Colonic mucosa (tissue), 4 donors: ENCODE measurements around the gene HDAC9. TPM values are rescaled to one million over a fixed set of nuclear protein-coding genes. Genes with fewer than 3 reads are reported as not detected.

ENCODE experiments used
- DNase-seq: peaks from one replicate; pipeline ENCODE4 v3.0.0-alpha.2; 2020
- H3K27ac ChIP-seq: fragments of 200-600 bp; one replicate; pipeline ENCODE4 v1.8.0; 2021
- H3K27me3 ChIP-seq: fragments of 200-600 bp; one replicate; pipeline ENCODE4 v1.8.0; 2021
- H3K36me3 ChIP-seq: fragments of 200-600 bp; one replicate; pipeline ENCODE4 v1.8.0; 2021
- H3K4me1 ChIP-seq: fragments of 200-600 bp; one replicate; pipeline ENCODE4 v1.8.0; 2021; ENCODE audit warnings: mild to moderate bottlenecking
- H3K4me3 ChIP-seq: fragments of 200-600 bp; one replicate; pipeline ENCODE4 v1.8.0; 2021
- H3K9ac ChIP-seq, 2 donors: one replicate each; pipeline ENCODE4 v1.7.0; 2013; ENCODE audit warnings: control low read depth in 2 of 2, low read depth in 2 of 2, low read length in 2 of 2
- H3K9me3 ChIP-seq: fragments of 200-600 bp; one replicate; pipeline ENCODE4 v1.8.0; 2021
- CTCF ChIP-seq: fragments of 200-600 bp; IDR thresholded peaks from one replicate; pipeline ENCODE4 v1.8.0; 2022; ENCODE audit warnings: antibody characterized with exemption, mild to moderate bottlenecking
- intact Hi-C: fragments of 100-400 bp; cut with DNase I; formaldehyde crosslinking; loops from one replicate; pipeline ENCODE4 v1.14.1; 2022
- total RNA-seq, 2 donors: library from RNA; stranded (reverse); fragmentation: NEBNext Ultra II Directional in 1 of 2; extraction: Animal tissue kit (Norgen Biotek cat#: 25700) in 1 of 2; gene quantifications; one replicate each; pipeline ENCODE4 v1.2.1, GENCODE V29; 2021
- donor health status: healthy.
- donor health status: DM: no; HTN: no; CAD: no.
- donor health status: DM: no; HTN: no; CAD: no.

Gene HDAC9
- total RNA-seq, 2 donors from 2014 or later, result 2.6 to 8.7 TPM

- H3K9ac ChIP-seq, result no peak overlapping the region
- H3K36me3 ChIP-seq, result no peaks in the 10 kb centered on the region
- TF ChIP-seq CTCF, result no peak
- no peaks in the 10 kb centered on the region for H3K9me3 ChIP-seq
- DNase-seq, result no peak
- H3K4me3 ChIP-seq, result no peak overlapping the region
- H3K4me1 ChIP-seq, result no peaks in the 10 kb centered on the region
- intact Hi-C loops, result no loop called here
- no peak overlapping the region for H3K27ac ChIP-seq
- H3K27me3 ChIP-seq, result no peaks in the 10 kb centered on the region
These were observed 153.6 kb downstream of the HDAC9 start for GRCh38 chr7:18648849-18649758.

DNA sequence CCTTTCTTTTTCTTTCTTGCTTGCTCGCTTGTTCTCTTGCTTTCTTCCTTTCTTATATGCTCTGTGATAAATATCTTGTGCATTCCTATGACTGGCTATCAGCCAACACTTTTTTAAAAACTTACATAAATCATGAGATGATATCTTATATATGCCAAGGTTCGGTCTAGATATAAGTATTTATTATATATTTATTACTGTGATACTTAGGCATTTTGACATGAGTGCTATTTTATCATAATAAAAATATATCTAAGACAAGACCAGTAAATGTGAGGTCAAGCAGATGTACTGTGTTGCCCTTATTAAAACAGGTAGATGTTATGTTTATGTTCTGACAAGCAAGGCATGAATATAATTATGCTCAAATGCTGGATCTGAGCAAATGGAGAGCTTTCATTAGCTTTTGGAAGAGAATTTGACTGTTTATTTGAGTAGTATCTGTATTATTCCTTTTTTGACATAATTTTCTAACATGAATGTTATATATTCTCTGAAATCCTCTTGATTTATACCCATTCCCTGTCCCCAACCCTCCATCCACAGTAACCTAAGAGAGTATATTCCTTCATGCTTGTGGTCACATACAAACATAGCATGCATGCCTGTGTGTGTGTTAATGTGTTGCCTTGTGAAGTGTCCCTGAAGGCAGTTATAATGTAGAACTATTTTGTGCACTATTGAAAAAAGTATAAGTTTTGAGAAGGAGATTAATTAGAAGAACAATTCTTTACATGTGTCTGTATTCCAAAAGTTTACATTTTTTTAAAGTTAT, 158.0 kb downstream of the HDAC9 start:
- H3K9ac ChIP-seq, result no peak overlapping the region
- intact Hi-C loops, result no loop called here
- no peak for TF ChIP-seq CTCF
- no peaks in the 10 kb centered on the region for H3K36me3 ChIP-seq
- H3K4me3 ChIP-seq, result no peak overlapping the region
- no peaks in the 10 kb centered on the region for H3K27me3 ChIP-seq
- H3K27ac ChIP-seq, result no peak overlapping the region
- H3K9me3 ChIP-seq, result no peaks in the 10 kb centered on the region
- no peaks in the 10 kb centered on the region for H3K4me1 ChIP-seq
- no peak for DNase-seq

DNA sequence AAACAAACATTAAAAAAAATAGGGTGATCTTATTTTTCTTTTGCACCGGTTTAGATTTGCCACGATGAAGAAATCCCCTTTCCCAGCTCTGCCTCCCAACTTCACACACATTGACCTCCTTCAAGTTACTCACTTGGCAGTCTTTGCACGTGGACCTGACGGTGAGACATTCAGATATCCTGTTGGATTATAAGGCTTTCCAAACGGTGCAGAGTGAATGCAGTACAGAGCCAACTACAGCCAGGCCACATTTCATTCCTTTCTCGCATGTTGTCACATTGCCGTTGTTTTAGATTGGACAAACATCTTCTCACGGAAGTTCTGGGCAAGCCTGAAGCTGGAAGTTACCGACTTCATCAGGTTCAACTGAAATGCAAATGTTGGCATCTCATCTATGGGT, 159.2 kb downstream of the HDAC9 start:
- no peak for DNase-seq
- H3K9me3 ChIP-seq, result no peaks in the 10 kb centered on the region
- H3K4me1 ChIP-seq, result no peaks in the 10 kb centered on the region
- no peak overlapping the region for H3K9ac ChIP-seq
- H3K4me3 ChIP-seq, result no peak overlapping the region
- H3K27ac ChIP-seq, result no peak overlapping the region
- H3K27me3 ChIP-seq, result no peaks in the 10 kb centered on the region
- no peak for TF ChIP-seq CTCF
- intact Hi-C loops, result no loop called here
- H3K36me3 ChIP-seq, result no peaks in the 10 kb centered on the region

GRCh38 chr7:18655506-18655905, 160.0 kb downstream of the HDAC9 start:
- Histone ChIP-seq H3K36me3 (no peaks in the 10 kb centered on the region), H3K27ac (no peak overlapping the region), H3K4me1 (no peaks in the 10 kb centered on the region), H3K4me3 (no peak overlapping the region), H3K9me3 (no peaks in the 10 kb centered on the region), H3K9ac (no peak overlapping the region), H3K27me3 (no peaks in the 10 kb centered on the region)
- DNase-seq, result no peak
- TF ChIP-seq CTCF, result no peak
- intact Hi-C loops, result no loop called here

- no peak for DNase-seq
- no peak overlapping the region for H3K27ac ChIP-seq
- no peaks in the 10 kb centered on the region for H3K9me3 ChIP-seq
- H3K36me3 ChIP-seq, result no peaks in the 10 kb centered on the region
- no peak overlapping the region for H3K9ac ChIP-seq
- H3K4me3 ChIP-seq, result no peak overlapping the region
- H3K4me1 ChIP-seq, result no peaks in the 10 kb centered on the region
- intact Hi-C loops, result no loop called here
- no peak for TF ChIP-seq CTCF
- no peaks in the 10 kb centered on the region for H3K27me3 ChIP-seq
These were observed 160.4 kb downstream of the HDAC9 start for GRCh38 chr7:18655912-18656311.
